A673 (cell line): ENCODE data around the gene PTGES. TPM values are rescaled to one million over a fixed set of nuclear protein-coding genes. Genes with fewer than 3 reads are reported as not detected.

ENCODE experiments used
- BruUV-seq: library from RNA; stranded (reverse); fragments of 400-500 nt; replicated peaks from 2 replicates; lab custom pipeline; 2021; lab: Mats Ljungman, UMichigan
- CTCF ChIA-PET: fragments of 300-600 bp; sonication (Branson Sonifier 250); formaldehyde crosslinking; loops from one replicate; lab custom pipeline; 2022; ENCODE audit warnings: antibody characterized with exemption; lab: Charles Lee
- POLR2A ChIA-PET: fragments of 300-600 bp; sonication (Branson Sonifier 250); formaldehyde crosslinking; loops from one replicate; lab custom pipeline; 2022; ENCODE audit warnings: antibody characterized with exemption; ENCODE audit not compliant: low non-redundant PET; lab: Charles Lee
- DNase-seq: peaks from one replicate; pipeline ENCODE4 v3.0.0-alpha.2; 2015; ENCODE audit warnings: low spot score
- H3K27ac ChIP-seq: fragments of 200-600 bp; sonication (generic); 2 replicates; pipeline ENCODE4 v1.5.1; 2016; ENCODE audit warnings: mixed run types, low read depth, mild to moderate bottlenecking, mixed read lengths, antibody characterized with exemption, low read length; ENCODE audit not compliant: poor library complexity, severe bottlenecking
- H3K27me3 ChIP-seq: fragments of 200-600 bp; sonication (generic); replicated peaks from 2 replicates; pipeline ENCODE4 v1.6.1; 2017; ENCODE audit warnings: mixed run types, low read depth, mild to moderate bottlenecking, mixed read lengths, antibody characterized with exemption, low read length; ENCODE audit not compliant: insufficient read depth, poor library complexity
- H3K36me3 ChIP-seq: fragments of 200-600 bp; sonication (generic); 2 replicates; pipeline ENCODE4 v1.6.1; 2016; ENCODE audit warnings: mixed run types, mild to moderate bottlenecking, mixed read lengths, antibody characterized with exemption, low read length; ENCODE audit not compliant: insufficient read depth, poor library complexity, severe bottlenecking
- H3K4me1 ChIP-seq: fragments of 200-600 bp; sonication (generic); 2 replicates; pipeline ENCODE4 v1.6.1; 2017; ENCODE audit warnings: mixed run types, mild to moderate bottlenecking, mixed read lengths, antibody characterized with exemption, low read length; ENCODE audit not compliant: insufficient read depth, poor library complexity, severe bottlenecking
- H3K4me3 ChIP-seq: fragments of 200-600 bp; sonication (generic); 2 replicates; pipeline ENCODE4 v1.5.1; 2016; ENCODE audit warnings: low read depth, mixed run types, mild to moderate bottlenecking, mixed read lengths, low read length; ENCODE audit not compliant: poor library complexity, severe bottlenecking
- H3K9me3 ChIP-seq: fragments of 200-600 bp; sonication (generic); 2 replicates; pipeline ENCODE4 v1.6.1; 2016; ENCODE audit warnings: mixed run types, low read depth, mild to moderate bottlenecking, mixed read lengths, antibody characterized with exemption, low read length; ENCODE audit not compliant: poor library complexity, severe bottlenecking
- EZH2 ChIP-seq: fragments of 200-600 bp; sonication (generic); IDR thresholded peaks from 2 replicates; pipeline ENCODE4 v1.6.1; 2017; ENCODE audit warnings: borderline replicate concordance, low read depth, mild to moderate bottlenecking, mixed read lengths, antibody characterized with exemption, low read length; ENCODE audit not compliant: poor library complexity, severe bottlenecking
- intact Hi-C: fragments of 100-400 bp; cut with micrococcal nuclease; formaldehyde crosslinking; loops from one replicate; pipeline ENCODE4 v1.10.0; 2022; ENCODE audit not compliant: unreplicated experiment
- total RNA-seq: library from RNA; stranded (reverse); gene quantifications from 2 replicates; pipeline ENCODE4 v1.2.3, GENCODE V29; 2021
- TF ChIP-seq, protein P1 (sequence below): fragments of 300-800, 200-600 bp; sonication (generic); conservative IDR thresholded peaks from 2 replicates; pipeline ENCODE4 v1.5.1; 2017; ENCODE audit warnings: low read depth, mild to moderate bottlenecking, antibody characterized with exemption, low read length, moderate library complexity, mixed read lengths

Gene PTGES
- total RNA-seq, 1 experiment from 2014 or later: 0.80 TPM

DNA sequence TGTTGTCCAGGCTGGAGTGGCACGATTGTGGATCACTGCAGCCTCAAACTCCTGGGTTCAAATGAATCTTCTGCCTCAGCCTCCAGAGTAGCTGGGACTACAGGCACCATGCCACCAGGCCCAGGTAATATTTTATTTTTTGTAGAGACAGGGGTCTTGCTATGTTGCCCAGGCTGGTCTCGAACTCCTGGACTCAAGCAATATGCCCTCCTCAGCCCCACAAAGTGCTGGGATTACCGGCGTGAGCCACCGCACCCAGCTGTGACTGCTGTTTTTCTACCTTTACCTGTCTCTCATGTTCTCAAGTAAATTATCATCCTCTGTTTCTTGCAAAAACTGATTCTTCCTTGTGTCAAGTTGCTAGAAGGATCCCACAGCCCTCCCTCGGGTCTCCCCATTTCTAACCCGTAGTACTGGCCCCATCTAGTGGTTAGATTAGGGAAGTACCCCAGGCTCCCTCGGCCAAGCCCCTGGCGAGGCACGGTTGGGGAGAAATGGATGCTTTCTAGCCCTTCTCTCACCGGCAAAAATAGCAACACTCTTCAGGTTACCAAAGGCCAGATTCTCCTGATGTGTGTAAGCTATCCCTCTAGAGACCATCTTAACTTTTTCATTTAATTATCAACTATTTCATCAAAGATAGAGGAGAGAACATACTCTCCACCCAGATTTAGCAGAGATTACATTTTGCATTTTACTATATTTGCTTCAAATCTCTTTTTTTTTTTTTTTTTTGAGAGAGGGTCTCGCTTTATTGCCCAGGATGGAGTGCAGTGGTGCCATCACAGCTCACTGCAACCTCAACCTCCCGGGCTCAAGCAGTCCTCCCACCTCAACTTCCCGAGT, 30.9 kb upstream of the PTGES start:
- Histone ChIP-seq H3K36me3 (no peaks in the 10 kb centered on the region), H3K27ac (no peak overlapping the region), H3K4me1 (no peaks in the 10 kb centered on the region), H3K9me3 (no peaks in the 10 kb centered on the region), H3K4me3 (no peak overlapping the region), H3K27me3 (peaks cover 8% of the 10 kb centered on the region)
- BruUV-seq: no TSS peak
- DNase-seq: peak; percentile 87
- POLR2A ChIA-PET: no interaction called here
- TF ChIP-seq, protein P1, sequence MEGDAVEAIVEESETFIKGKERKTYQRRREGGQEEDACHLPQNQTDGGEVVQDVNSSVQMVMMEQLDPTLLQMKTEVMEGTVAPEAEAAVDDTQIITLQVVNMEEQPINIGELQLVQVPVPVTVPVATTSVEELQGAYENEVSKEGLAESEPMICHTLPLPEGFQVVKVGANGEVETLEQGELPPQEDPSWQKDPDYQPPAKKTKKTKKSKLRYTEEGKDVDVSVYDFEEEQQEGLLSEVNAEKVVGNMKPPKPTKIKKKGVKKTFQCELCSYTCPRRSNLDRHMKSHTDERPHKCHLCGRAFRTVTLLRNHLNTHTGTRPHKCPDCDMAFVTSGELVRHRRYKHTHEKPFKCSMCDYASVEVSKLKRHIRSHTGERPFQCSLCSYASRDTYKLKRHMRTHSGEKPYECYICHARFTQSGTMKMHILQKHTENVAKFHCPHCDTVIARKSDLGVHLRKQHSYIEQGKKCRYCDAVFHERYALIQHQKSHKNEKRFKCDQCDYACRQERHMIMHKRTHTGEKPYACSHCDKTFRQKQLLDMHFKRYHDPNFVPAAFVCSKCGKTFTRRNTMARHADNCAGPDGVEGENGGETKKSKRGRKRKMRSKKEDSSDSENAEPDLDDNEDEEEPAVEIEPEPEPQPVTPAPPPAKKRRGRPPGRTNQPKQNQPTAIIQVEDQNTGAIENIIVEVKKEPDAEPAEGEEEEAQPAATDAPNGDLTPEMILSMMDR: peak; percentile 93
- no peak for TF ChIP-seq EZH2
- intact Hi-C loops: loop anchor here (1.0 to 5.0 kb wide), 2 partner anchors 46 to 141 kb away; partner anchors contain the start of gene ASB6
- CTCF ChIA-PET: interaction anchor here (0.6 to 0.7 kb wide), 6 partner anchors 20 to 1193 kb away, joined by 3 to 9 read pairs (median 4); no protein-coding TSS in a partner anchor

DNA sequence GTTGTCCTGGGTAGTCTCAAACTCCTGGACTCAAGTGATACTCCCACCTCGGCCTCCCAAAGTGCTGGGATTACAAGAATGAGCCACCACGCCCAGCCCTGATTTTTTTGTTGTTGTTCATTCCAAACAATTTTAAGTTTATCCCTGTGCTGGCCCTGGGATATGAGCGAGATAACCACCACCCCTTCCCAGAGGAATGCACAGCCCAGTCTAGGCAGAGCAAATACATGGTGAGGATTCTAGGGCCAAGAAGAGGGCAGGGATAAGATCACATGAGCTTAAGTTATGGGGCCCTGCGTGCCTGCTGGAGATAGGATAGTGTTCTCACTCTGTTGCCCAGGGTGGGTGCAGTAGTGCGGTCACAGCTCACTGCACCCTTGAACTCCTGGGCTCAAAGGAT, 29.1 kb upstream of the PTGES start:
- intact Hi-C loops: loop anchor here (5.0 kb wide), 1 partner anchor 140 kb away; the partner anchor contains the start of gene ASB6
- POLR2A ChIA-PET: no interaction called here
- DNase-seq: no peak
- no peak overlapping the region for H3K27ac ChIP-seq
- no TSS peak for BruUV-seq
- no peaks in the 10 kb centered on the region for H3K9me3 ChIP-seq
- H3K4me1 ChIP-seq: no peaks in the 10 kb centered on the region
- H3K4me3 ChIP-seq: no peak overlapping the region
- CTCF ChIA-PET: interaction anchor here (0.6 to 1.0 kb wide), 2 partner anchors 44 to 601 kb away, joined by 4 to 9 read pairs; no protein-coding TSS in a partner anchor
- no peaks in the 10 kb centered on the region for H3K36me3 ChIP-seq
- TF ChIP-seq EZH2: no peak
- TF ChIP-seq, protein P1: no peak
- H3K27me3 ChIP-seq: no peaks in the 10 kb centered on the region

DNA sequence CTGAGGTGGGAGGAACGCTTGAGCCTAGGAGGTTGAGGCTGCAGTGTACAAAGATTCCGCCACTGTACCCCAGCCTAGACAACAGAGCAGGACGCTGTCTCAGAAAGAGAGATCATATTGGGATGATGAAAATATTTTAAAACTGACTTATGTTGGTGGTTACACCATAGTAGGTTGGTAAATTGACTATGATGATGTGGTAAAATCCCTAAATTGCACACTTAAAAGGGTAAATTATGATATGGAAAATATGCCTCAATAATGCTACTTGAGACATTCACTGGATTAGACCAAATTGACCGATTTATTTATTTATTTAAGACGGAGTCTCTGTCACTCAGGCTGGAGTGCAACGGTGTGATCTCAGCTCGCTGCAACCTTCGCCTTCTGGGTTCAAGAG, 28.3 kb upstream of the PTGES start:
- BruUV-seq: no TSS peak
- intact Hi-C loops: loop anchor here (5.0 kb wide), 1 partner anchor 139 kb away; the partner anchor contains the start of gene ASB6

More for the DNA sequence above, 28.3 kb upstream of the PTGES start:
- Histone ChIP-seq H3K36me3 (no peaks in the 10 kb centered on the region), H3K27me3 (no peaks in the 10 kb centered on the region), H3K9me3 (no peaks in the 10 kb centered on the region), H3K4me1 (no peaks in the 10 kb centered on the region), H3K4me3 (no peak overlapping the region), H3K27ac (no peak overlapping the region)
- TF ChIP-seq, protein P1: no peak
- TF ChIP-seq EZH2: no peak
- POLR2A ChIA-PET: no interaction called here
- no peak for DNase-seq
- CTCF ChIA-PET: interaction anchor here (0.8 kb wide), 1 partner anchor 44 kb away, joined by 5 read pairs; no protein-coding TSS in a partner anchor
